ENCODE results near the gene ANKRD2. TPM values are rescaled to one million over a fixed set of nuclear protein-coding genes. Genes with fewer than 3 reads are reported as not detected.
A peak's percentile ranks its signal among the peaks of the same experiment; 100 is the strongest.
"Not testable (repeated sequence)": the region's sequence is repeated elsewhere in the genome, so short reads cannot be mapped to it uniquely, and the experiment has no call there.

The ANKRD2 gene
- total and polyA plus RNA-seq, 2 donors (not counting 1 experiment from before 2014, with no cell fraction given), result 0.26 to 1.8 TPM

GRCh38 chr10:97561386-97562077 is 11.0 kb upstream of the ANKRD2 start:
- not testable (repeated sequence) for H3K4me3 ChIP-seq (replicated peaks in 1 of 4; ENCODE audit: control extremely low read depth in 1 of 4, insufficient read depth in 1 of 4, low read depth in 3 of 4, low read length in 4 of 4); H3K27ac ChIP-seq (ENCODE audit: insufficient read depth, low read length); H4K20me1 ChIP-seq (ENCODE audit: control insufficient read depth, extremely low read depth, insufficient read depth, low read length); H2AFZ ChIP-seq (ENCODE audit: low read length); H3K79me2 ChIP-seq (ENCODE audit: control insufficient read depth, insufficient read depth, low read length); H3K4me2 ChIP-seq (ENCODE audit: extremely low read depth, insufficient read depth, low read length); H3K27me3 ChIP-seq (ENCODE audit: control insufficient read depth, insufficient read depth, low read length); H3K9me3 ChIP-seq (ENCODE audit: control insufficient read depth, insufficient read depth, low read depth, low read length); H3K9ac ChIP-seq (ENCODE audit: insufficient read depth, low read length); H3K4me1 ChIP-seq (ENCODE audit: control insufficient read depth, extremely low read depth, insufficient read depth, low read length); DNase-seq (ENCODE audit: low read depth in 2 of 2); H3K36me3 ChIP-seq (ENCODE audit: control insufficient read depth, insufficient read depth, low read length)

DNA sequence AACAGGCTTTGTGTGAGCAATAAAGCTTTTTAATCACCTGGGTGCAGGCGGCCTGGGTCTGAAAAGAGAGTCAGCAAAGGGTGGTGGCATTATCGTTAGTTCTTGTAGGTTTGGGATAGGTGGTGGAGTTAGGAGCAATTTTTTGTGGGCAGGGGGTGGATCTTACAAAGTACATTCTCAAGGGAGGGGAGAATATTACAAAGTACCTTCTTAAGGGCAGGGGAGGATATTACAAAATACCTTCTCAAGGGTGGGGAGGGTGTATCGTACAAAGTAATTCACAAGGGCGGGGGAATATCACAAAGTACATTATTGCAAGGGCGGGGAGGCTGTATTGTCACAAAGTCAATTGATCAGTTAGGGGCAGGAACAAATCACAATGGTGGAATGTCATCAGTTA is 10.2 kb upstream of the ANKRD2 start:
- not testable (repeated sequence) for H3K79me2 ChIP-seq (ENCODE audit: control insufficient read depth, insufficient read depth, low read length); DNase-seq (ENCODE audit: low read depth in 2 of 2); H3K4me2 ChIP-seq (ENCODE audit: extremely low read depth, insufficient read depth, low read length); H3K9me3 ChIP-seq (ENCODE audit: control insufficient read depth, insufficient read depth, low read depth, low read length); H3K27ac ChIP-seq (ENCODE audit: insufficient read depth, low read length); H3K9ac ChIP-seq (ENCODE audit: insufficient read depth, low read length); H3K4me1 ChIP-seq (ENCODE audit: control insufficient read depth, extremely low read depth, insufficient read depth, low read length); H4K20me1 ChIP-seq (ENCODE audit: control insufficient read depth, extremely low read depth, insufficient read depth, low read length); H3K27me3 ChIP-seq (ENCODE audit: control insufficient read depth, insufficient read depth, low read length); H3K4me3 ChIP-seq (replicated peaks in 1 of 4; ENCODE audit: control extremely low read depth in 1 of 4, insufficient read depth in 1 of 4, low read depth in 3 of 4, low read length in 4 of 4); H2AFZ ChIP-seq (ENCODE audit: low read length); H3K36me3 ChIP-seq (ENCODE audit: control insufficient read depth, insufficient read depth, low read length)

DNA sequence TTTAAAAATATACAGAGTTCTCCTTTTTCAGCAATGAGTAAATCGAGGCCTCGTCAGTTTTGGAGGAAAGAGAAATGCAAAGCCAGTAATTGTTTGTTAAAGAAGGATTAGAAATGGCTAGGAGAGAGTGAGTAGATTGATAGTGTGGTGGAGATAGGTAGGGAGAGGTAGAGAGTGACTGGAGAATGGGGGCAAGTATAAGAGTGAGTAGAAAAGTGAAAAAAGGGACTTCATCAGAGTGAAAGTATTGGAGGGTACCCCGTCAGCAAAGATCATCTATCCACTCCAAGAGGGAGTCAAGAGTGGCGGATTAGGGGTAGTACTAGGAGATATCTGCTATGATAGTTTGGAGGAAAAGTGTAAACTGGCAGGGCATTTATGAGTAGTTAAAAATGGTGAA is 9.2 kb upstream of the ANKRD2 start:
- Histone ChIP-seq H3K36me3 (ENCODE audit: control insufficient read depth, insufficient read depth, low read length) (no peaks in the 10 kb centered on the region), H3K9me3 (ENCODE audit: control insufficient read depth, insufficient read depth, low read depth, low read length) (no peaks in the 10 kb centered on the region), H3K79me2 (ENCODE audit: control insufficient read depth, insufficient read depth, low read length) (no peaks in the 10 kb centered on the region), H4K20me1 (ENCODE audit: control insufficient read depth, extremely low read depth, insufficient read depth, low read length) (no peaks in the 10 kb centered on the region), H3K4me1 (ENCODE audit: control insufficient read depth, extremely low read depth, insufficient read depth, low read length) (no peaks in the 10 kb centered on the region), H3K27ac (ENCODE audit: insufficient read depth, low read length) (no peak overlapping the region), H3K4me3 (replicated peaks in 1 of 4; ENCODE audit: control extremely low read depth in 1 of 4, insufficient read depth in 1 of 4, low read depth in 3 of 4, low read length in 4 of 4) (no peak overlapping the region), H3K4me2 (ENCODE audit: extremely low read depth, insufficient read depth, low read length) (no peak overlapping the region), H3K27me3 (ENCODE audit: control insufficient read depth, insufficient read depth, low read length) (no peaks in the 10 kb centered on the region), H2AFZ (ENCODE audit: low read length) (no peak overlapping the region), H3K9ac (ENCODE audit: insufficient read depth, low read length) (no peak overlapping the region)
- no peak for TF ChIP-seq EZH2 (IDR thresholded peaks at IDR 0.05; ENCODE audit: low read length, missing control alignments)
- TF ChIP-seq CTCF (conservative IDR thresholded peaks at IDR 0.05 in 1 of 2, IDR thresholded peaks at IDR 0.05 in 1 of 2; ENCODE audit: low read depth in 1 of 2, low read length in 2 of 2), result no peak
- no peak for DNase-seq (ENCODE audit: low read depth in 2 of 2)

DNA sequence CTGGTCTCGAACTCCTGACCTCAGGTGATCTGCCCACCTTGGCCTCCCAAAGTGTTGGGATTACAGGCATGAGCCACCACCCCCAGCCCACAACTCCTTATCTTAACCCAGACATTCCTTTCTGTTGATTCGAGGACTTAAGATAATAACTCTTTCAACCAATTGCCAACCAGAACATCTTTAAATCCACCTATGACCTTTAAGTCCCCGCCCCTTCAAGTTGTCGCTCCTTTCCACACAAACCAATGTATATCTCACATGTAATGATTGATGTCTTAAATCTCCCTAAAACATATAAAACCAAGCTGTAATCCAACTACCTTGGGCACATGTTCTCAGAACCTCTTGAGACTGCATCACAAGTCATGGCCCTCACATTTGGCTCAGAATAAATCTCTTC is 7.8 kb upstream of the ANKRD2 start:
- Histone ChIP-seq H3K4me3 (replicated peaks in 1 of 4; ENCODE audit: control extremely low read depth in 1 of 4, insufficient read depth in 1 of 4, low read depth in 3 of 4, low read length in 4 of 4) (no peak overlapping the region), H2AFZ (ENCODE audit: low read length) (no peak overlapping the region), H4K20me1 (ENCODE audit: control insufficient read depth, extremely low read depth, insufficient read depth, low read length) (no peaks in the 10 kb centered on the region), H3K27ac (ENCODE audit: insufficient read depth, low read length) (no peak overlapping the region), H3K4me1 (ENCODE audit: control insufficient read depth, extremely low read depth, insufficient read depth, low read length) (no peaks in the 10 kb centered on the region), H3K36me3 (ENCODE audit: control insufficient read depth, insufficient read depth, low read length) (peaks cover 2% of the 10 kb centered on the region), H3K79me2 (ENCODE audit: control insufficient read depth, insufficient read depth, low read length) (no peaks in the 10 kb centered on the region), H3K27me3 (ENCODE audit: control insufficient read depth, insufficient read depth, low read length) (no peaks in the 10 kb centered on the region), H3K9ac (ENCODE audit: insufficient read depth, low read length) (no peak overlapping the region), H3K9me3 (ENCODE audit: control insufficient read depth, insufficient read depth, low read depth, low read length) (no peaks in the 10 kb centered on the region), H3K4me2 (ENCODE audit: extremely low read depth, insufficient read depth, low read length) (no peak overlapping the region)
- TF ChIP-seq EZH2 (IDR thresholded peaks at IDR 0.05; ENCODE audit: low read length, missing control alignments) (no peak), CTCF (conservative IDR thresholded peaks at IDR 0.05 in 1 of 2, IDR thresholded peaks at IDR 0.05 in 1 of 2; ENCODE audit: low read depth in 1 of 2, low read length in 2 of 2) (no peak)
- peak in 1 of 2 donors; percentile 58 for DNase-seq (ENCODE audit: low read depth in 2 of 2)
